ENCODE data around the gene PTGER2.

Gene PTGER2

DNA sequence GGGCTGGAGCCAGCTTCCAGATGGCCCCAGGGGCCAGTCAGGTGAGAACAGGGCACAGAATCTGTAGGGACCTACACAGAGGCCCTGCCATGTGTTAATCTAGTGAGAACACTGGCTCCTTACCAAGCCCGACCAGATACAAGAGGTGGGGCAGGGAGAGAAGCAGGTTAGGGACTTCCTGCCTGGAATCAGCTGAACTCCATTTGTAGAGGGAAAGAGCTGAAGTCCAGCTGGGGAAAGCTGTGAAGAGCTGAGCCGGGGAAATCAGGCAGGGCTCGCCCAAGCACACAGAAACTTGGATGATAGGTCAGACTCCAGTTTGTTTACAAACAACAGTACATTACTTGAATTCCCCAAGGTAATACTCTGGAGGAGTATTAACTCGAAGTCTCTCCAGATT, 46.7 kb downstream of the PTGER2 start:
- Histone ChIP-seq H3K4me1 (ENCODE audit: control insufficient read depth, low read depth, low read length) (no peaks in the 10 kb centered on the region), H3K27me3 (ENCODE audit: control insufficient read depth, insufficient read depth, low read length) (no peaks in the 10 kb centered on the region), H3K9ac (ENCODE audit: low read length) (no peak overlapping the region), H3K27ac (ENCODE audit: low read length) (no peak overlapping the region), H3K9me3 (ENCODE audit: control insufficient read depth, low read depth, low read length) (no peaks in the 10 kb centered on the region), H3K4me3 (ENCODE audit: low read length) (no peak overlapping the region), H3K36me3 (ENCODE audit: control insufficient read depth, low read depth, low read length) (no peaks in the 10 kb centered on the region)

DNA sequence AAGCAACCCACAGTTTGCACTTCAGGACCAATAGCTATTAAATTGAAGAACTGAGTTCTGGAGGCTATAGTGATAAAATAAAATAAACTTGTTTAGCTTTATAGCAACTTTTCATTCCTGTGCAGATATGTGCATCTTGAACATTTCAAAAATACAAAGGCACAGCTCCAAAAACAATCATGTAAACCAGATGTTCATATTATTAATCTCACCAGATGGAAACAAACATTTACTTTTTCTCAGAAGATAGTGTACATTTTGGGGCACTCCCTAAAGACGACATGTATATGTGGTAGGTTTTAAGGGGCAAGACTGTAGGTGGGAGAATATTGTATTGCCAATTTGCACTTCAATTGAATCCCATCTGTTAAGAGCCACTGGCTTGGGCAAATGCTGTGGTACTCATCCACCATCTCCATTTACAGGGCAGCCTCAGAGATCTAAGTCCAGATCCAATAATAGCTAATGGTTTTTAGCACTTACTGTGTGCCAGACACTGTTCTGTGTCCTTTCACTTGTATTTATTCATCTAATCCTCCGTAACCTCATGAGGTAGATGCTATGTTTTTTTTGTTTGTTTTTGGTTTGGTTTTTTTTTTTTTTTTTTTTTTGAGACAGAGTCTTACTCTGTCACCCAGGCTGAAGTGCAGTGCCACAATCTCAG, 49.1 kb downstream of the PTGER2 start:
- Histone ChIP-seq H3K4me1 (ENCODE audit: control insufficient read depth, low read depth, low read length) (no peaks in the 10 kb centered on the region), H3K36me3 (ENCODE audit: control insufficient read depth, low read depth, low read length) (no peaks in the 10 kb centered on the region), H3K9ac (ENCODE audit: low read length) (no peak overlapping the region), H3K9me3 (ENCODE audit: control insufficient read depth, low read depth, low read length) (no peaks in the 10 kb centered on the region), H3K4me3 (ENCODE audit: low read length) (no peak overlapping the region), H3K27ac (ENCODE audit: low read length) (no peak overlapping the region), H3K27me3 (ENCODE audit: control insufficient read depth, insufficient read depth, low read length) (no peaks in the 10 kb centered on the region)

DNA sequence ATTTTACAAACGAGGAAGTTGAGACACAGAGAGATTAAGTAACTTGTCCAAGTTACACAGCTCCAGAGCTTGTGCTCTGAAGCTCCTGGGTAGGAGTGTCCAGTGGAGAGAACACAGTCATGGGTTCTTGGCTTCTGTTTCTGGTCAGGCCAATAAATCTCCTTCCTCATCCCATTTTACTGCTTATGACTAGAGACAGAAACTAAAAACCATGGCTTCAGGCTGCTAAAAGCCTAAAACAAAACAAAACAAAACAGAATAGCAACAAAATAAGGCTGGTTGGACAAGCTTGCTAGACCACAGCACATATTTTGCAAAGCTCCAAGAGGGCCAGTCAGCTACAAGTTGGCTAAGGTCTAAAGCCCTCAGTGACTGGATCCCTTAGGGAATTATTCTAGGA, 49.8 kb downstream of the PTGER2 start:
- Histone ChIP-seq H3K4me1 (ENCODE audit: control insufficient read depth, low read depth, low read length) (no peaks in the 10 kb centered on the region), H3K27ac (ENCODE audit: low read length) (no peak overlapping the region), H3K36me3 (ENCODE audit: control insufficient read depth, low read depth, low read length) (no peaks in the 10 kb centered on the region), H3K4me3 (ENCODE audit: low read length) (no peak overlapping the region), H3K9me3 (ENCODE audit: control insufficient read depth, low read depth, low read length) (no peaks in the 10 kb centered on the region), H3K9ac (ENCODE audit: low read length) (no peak overlapping the region), H3K27me3 (ENCODE audit: control insufficient read depth, insufficient read depth, low read length) (no peaks in the 10 kb centered on the region)

DNA sequence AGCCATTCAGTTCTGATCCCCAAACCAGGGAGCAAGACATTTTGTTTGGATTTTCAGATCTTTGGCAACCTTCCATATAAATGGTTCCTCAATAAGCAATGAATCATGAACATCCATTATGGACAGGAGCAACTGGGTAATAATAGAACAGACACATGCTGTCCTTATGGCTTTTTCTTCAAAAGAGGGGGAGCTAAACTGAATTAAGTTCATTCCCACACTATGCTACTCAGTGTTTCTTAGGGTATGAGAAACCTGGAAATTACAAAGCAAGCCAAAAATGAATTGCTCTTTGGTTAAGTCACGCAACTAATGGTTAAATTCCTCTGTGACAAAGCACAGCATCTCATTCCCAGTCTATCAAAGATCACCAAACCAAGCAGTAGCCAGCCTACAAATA, 51.0 kb downstream of the PTGER2 start:
- no peak overlapping the region for H3K4me3 ChIP-seq (ENCODE audit: low read length)
- H3K36me3 ChIP-seq (ENCODE audit: control insufficient read depth, low read depth, low read length), result no peaks in the 10 kb centered on the region
- no peaks in the 10 kb centered on the region for H3K27me3 ChIP-seq (ENCODE audit: control insufficient read depth, insufficient read depth, low read length)
- H3K27ac ChIP-seq (ENCODE audit: low read length), result no peak overlapping the region
- peaks cover 4% of the 10 kb centered on the region for H3K4me1 ChIP-seq (ENCODE audit: control insufficient read depth, low read depth, low read length)
- H3K9ac ChIP-seq (ENCODE audit: low read length), result no peak overlapping the region
- H3K9me3 ChIP-seq (ENCODE audit: control insufficient read depth, low read depth, low read length), result no peaks in the 10 kb centered on the region

DNA sequence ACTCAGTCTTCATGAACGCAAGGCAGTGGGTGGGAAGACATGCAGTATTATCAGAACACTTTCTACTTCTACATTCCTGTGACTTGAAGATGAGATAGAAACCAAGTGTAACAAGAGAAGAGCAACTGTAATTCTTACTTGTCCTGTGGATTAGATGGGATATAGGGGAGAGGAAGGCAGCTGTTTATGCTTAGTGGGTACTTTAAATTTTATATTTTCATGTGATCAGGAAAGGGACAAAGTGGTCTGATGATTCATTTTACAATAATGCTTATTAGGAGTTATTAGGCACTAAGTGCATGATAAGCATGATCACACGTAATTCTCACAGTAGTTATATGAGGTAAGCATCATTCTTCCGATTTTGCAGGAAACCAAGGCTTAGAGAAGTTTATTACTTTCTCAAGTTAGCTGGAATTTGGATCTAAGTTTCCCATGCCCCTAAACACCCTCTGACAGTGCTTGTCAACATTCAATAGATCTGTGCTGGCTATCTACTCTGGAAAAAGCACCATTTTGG, 52.7 kb downstream of the PTGER2 start:
- H3K9me3 ChIP-seq (ENCODE audit: control insufficient read depth, low read depth, low read length), result no peaks in the 10 kb centered on the region
- H3K4me1 ChIP-seq (ENCODE audit: control insufficient read depth, low read depth, low read length), result peaks cover 4% of the 10 kb centered on the region
- no peak overlapping the region for H3K9ac ChIP-seq (ENCODE audit: low read length)
- H3K27ac ChIP-seq (ENCODE audit: low read length), result no peak overlapping the region
- no peak overlapping the region for H3K4me3 ChIP-seq (ENCODE audit: low read length)
- H3K27me3 ChIP-seq (ENCODE audit: control insufficient read depth, insufficient read depth, low read length), result no peaks in the 10 kb centered on the region
- H3K36me3 ChIP-seq (ENCODE audit: control insufficient read depth, low read depth, low read length), result no peaks in the 10 kb centered on the region

DNA sequence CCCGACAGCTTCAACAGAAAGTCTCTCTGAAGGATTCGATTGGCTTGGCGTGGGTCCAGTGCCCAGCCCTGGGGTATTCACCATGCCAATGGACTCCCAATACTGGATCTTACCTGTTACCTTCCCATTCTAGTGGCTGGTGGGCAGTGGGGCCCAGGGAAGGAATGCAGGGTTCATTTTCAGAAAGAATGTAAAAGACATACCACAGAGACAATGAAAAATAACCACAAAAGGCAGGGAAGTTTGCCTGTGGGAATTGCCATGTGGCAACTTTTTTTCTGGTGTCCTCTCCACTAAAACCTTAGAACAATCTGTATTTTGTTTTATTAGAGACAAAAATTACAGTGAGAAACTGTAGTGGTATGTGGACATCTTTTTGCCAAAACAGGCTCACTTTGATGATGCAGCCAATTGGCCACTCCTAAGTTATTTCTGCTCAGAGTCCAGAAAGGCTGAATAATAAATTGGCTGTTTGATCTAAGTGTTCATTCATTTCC, 55.2 kb downstream of the PTGER2 start:
- H3K4me1 ChIP-seq (ENCODE audit: control insufficient read depth, low read depth, low read length), result peaks cover 4% of the 10 kb centered on the region
- no peak overlapping the region for H3K4me3 ChIP-seq (ENCODE audit: low read length)
- no peak overlapping the region for H3K27ac ChIP-seq (ENCODE audit: low read length)
- H3K9me3 ChIP-seq (ENCODE audit: control insufficient read depth, low read depth, low read length), result no peaks in the 10 kb centered on the region
- no peaks in the 10 kb centered on the region for H3K36me3 ChIP-seq (ENCODE audit: control insufficient read depth, low read depth, low read length)
- no peaks in the 10 kb centered on the region for H3K27me3 ChIP-seq (ENCODE audit: control insufficient read depth, insufficient read depth, low read length)
- H3K9ac ChIP-seq (ENCODE audit: low read length), result no peak overlapping the region

DNA sequence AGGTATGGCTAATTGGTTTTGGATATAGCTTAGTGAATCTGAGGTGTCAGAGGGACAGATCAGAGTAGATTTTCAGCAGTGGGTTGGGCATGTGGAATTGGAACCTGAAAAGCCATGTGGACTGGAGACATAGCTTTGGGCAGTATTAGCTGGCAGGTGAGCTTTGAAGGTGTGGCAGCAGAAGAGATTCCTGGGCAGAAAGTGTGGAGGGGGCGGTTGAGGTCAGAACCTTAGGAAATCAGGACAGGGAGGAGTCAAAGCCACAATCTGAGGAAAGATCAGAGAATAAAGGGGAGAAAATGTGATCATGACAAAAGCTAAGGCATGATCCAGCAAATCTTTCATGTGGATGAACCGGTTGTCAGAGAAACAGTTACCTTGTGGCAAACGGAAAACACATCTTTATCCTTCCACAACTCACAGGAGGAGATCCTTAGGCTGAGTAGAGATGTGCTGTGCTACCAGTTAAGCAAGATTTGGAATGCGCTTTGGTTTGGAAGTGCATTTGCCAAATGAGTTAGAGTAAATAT, 56.4 kb downstream of the PTGER2 start:
- peaks cover 4% of the 10 kb centered on the region for H3K4me1 ChIP-seq (ENCODE audit: control insufficient read depth, low read depth, low read length)
- H3K27me3 ChIP-seq (ENCODE audit: control insufficient read depth, insufficient read depth, low read length), result no peaks in the 10 kb centered on the region
- no peaks in the 10 kb centered on the region for H3K36me3 ChIP-seq (ENCODE audit: control insufficient read depth, low read depth, low read length)
- no peak overlapping the region for H3K9ac ChIP-seq (ENCODE audit: low read length)
- H3K9me3 ChIP-seq (ENCODE audit: control insufficient read depth, low read depth, low read length), result no peaks in the 10 kb centered on the region
- H3K4me3 ChIP-seq (ENCODE audit: low read length), result no peak overlapping the region
- no peak overlapping the region for H3K27ac ChIP-seq (ENCODE audit: low read length)

DNA sequence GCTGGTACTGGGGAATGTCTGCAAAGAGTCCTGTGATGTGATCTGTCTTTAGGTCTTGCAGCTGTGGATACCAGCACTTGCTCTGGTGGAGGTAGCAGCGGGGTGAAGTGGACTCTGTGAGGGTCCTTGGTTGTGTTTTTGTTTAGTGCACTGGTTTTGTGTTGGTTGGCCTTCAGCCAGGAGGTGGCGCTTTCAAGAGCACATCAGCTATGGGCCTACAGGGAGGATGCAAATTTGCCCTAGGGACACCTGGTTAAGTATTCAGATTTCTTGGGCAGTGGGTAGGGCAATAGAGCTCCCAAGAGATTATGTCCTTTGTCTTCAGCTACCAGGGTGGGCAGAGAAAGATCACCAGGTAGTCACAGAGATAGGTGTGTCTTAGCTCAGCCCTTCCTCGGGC, 63.8 kb downstream of the PTGER2 start:
- Histone ChIP-seq H3K9ac (ENCODE audit: low read length) (no peak overlapping the region), H3K36me3 (ENCODE audit: control insufficient read depth, low read depth, low read length) (no peaks in the 10 kb centered on the region), H3K4me1 (ENCODE audit: control insufficient read depth, low read depth, low read length) (no peaks in the 10 kb centered on the region), H3K9me3 (ENCODE audit: control insufficient read depth, low read depth, low read length) (no peaks in the 10 kb centered on the region), H3K27me3 (ENCODE audit: control insufficient read depth, insufficient read depth, low read length) (no peaks in the 10 kb centered on the region), H3K4me3 (ENCODE audit: low read length) (no peak overlapping the region), H3K27ac (ENCODE audit: low read length) (no peak overlapping the region)

Measured in iPS-18a (cell line).